SH-SY5Y (cell line): ENCODE measurements around the gene CLMN.

Source experiments
- GATA2 ChIP-seq: IDR thresholded peaks from 2 replicates; pipeline ENCODE4 v1.6.1; 2011; ENCODE audit warnings: mild to moderate bottlenecking, low read depth, low read length
- GATA3 ChIP-seq: IDR thresholded peaks from 2 replicates; pipeline ENCODE4 v1.6.1; 2011; ENCODE audit warnings: low read depth, mild to moderate bottlenecking, low read length, moderate library complexity

DNA sequence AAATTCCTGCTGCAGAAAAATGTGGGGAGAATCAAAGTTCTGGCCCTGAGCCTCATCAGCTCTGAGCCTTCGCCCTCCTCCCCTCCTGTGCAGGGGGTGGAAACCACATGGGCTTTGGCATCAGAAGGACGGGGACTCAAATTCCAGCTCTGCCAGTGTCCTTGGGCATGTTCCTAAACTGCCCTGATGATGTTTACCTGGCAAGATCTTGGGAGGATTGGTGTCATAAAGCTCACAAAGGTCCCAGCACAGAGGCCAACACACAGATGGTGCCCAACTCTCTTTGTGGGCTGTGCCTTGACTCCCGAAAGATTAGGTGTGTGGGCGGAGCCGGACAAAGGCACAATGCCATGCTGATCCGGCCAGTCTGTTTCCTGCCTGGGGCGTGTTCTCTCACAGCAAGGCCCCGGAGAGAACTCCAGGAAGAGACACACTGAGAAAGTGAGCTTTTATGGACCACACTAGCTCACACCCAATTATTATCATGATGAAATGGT lies 20.5 kb upstream of the CLMN start:
- no peak for TF ChIP-seq GATA3
- no peak for TF ChIP-seq GATA2
